SU-DHL-6 (cell line): ENCODE results near the gene CRISPLD2.

Source experiments
- CTCF ChIP-seq: fragments of 200-600 bp; sonication (generic); IDR thresholded peaks from one replicate; pipeline ENCODE4 v1.5.1; 2017; ENCODE audit warnings: antibody characterized with exemption, mild to moderate bottlenecking, low read length, moderate library complexity; ENCODE audit not compliant: insufficient read depth, poor library complexity, severe bottlenecking
- EZH2phosphoT487 ChIP-seq: fragments of 200-600 bp; sonication (generic), shearing (Covaris generic); conservative IDR thresholded peaks from 2 replicates; pipeline ENCODE4 v1.6.1; 2018; ENCODE audit warnings: mild to moderate bottlenecking, antibody characterized with exemption, low read length, moderate library complexity, mixed read lengths

GRCh38 chr16:84795329-84796053 is 24.3 kb upstream of the CRISPLD2 start:
- no peak for TF ChIP-seq CTCF
- TF ChIP-seq EZH2phosphoT487 = no peak
